ENCODE data around the gene ITGB6. TPM values are rescaled to one million over a fixed set of nuclear protein-coding genes. Genes with fewer than 3 reads are reported as not detected.

Gene ITGB6
- total and polyA plus RNA-seq, 5 experiments from 2014 or later = not detected

DNA sequence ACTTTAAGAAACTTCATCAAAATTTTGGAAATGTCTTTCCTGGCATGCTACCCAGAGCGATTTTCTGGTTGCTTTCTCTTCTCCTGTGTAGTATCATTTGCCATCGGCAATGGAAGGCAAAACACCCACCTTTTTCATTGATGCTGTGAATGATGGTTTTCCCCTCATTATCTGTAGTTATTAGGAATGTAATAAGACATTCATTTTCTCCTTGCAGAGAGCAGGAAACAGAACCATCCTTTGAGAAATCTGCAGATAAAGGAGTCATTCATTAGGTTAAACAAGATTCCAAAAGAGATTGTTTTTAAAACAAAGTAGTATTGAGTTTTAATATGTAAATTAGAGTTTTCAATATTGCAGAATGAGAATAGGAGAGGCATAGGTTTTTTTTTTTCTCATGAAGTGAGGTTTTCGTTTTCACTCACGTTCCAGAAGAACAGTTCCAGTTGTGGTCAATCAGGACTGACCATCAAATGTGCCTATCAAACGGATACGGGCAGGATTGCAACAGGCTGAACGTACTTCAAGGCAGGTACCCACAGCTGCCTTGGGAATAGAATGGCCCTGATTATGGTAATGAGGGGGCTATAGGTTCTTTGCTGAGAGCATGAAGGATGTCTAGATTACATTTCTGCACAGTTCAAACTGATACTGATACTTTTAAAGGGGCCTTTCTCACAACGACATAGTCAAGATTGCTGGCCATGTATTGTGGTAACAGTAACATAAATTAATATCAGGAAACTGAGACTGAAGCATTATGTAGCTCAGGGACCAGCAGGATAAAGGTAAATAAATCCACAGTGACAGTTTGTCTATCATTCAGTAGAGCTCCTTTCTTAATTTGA is 87.9 kb downstream of the ITGB6 start:
- ATAC-seq (no peak), DNase-seq (no peak)
- no peak overlapping the region for H3K27ac Mint-ChIP-seq
- H3K36me3 Mint-ChIP-seq = peaks cover 0 to 5% (median 0%) of the 10 kb centered on the region in 3 donors
- POLR2A ChIA-PET = no interaction called here
- no peak overlapping the region for H3K4me3 Mint-ChIP-seq
- no peaks in the 10 kb centered on the region for H3K4me1 Mint-ChIP-seq
- peaks cover 0 to 9% (median 7%) of the 10 kb centered on the region in 5 donors for H3K27me3 Mint-ChIP-seq
- H3K9me3 Mint-ChIP-seq = no peaks in the 10 kb centered on the region

DNA sequence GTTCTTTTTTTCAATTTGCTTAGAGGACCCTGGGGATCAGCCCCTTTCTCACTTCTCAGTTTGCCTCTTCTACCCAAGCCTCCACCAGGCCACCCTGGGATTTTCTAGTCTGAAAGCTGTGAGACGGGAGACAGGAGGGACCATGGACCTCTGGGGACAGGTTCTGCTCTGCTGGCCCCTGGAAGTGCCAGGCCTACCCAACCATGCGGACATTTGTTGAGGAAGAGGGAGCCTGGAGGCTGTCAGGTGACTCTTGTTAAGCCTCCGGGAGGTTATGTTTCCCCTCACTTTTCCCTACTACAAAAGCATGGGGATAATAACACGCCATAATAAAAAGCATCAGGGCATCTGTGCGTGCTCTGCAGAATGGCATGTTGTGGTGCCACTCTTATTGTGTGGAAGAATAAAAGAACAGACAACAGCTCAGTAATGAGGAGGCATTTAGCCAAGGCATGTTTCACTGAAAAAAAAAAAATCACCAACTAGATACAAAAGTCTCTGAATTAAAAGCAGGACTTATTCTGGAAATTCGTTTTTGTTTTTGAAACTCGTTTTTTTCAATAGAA is 89.3 kb downstream of the ITGB6 start:
- DNase-seq (no peak), ATAC-seq (no peak)
- no peak overlapping the region for H3K27ac Mint-ChIP-seq
- H3K4me3 Mint-ChIP-seq = no peak overlapping the region
- POLR2A ChIA-PET = no interaction called here
- H3K36me3 Mint-ChIP-seq = peaks cover 0 to 5% (median 0%) of the 10 kb centered on the region in 3 donors
- no peaks in the 10 kb centered on the region for H3K4me1 Mint-ChIP-seq
- peaks cover 0 to 9% (median 8%) of the 10 kb centered on the region in 5 donors for H3K27me3 Mint-ChIP-seq
- H3K9me3 Mint-ChIP-seq = no peaks in the 10 kb centered on the region

DNA sequence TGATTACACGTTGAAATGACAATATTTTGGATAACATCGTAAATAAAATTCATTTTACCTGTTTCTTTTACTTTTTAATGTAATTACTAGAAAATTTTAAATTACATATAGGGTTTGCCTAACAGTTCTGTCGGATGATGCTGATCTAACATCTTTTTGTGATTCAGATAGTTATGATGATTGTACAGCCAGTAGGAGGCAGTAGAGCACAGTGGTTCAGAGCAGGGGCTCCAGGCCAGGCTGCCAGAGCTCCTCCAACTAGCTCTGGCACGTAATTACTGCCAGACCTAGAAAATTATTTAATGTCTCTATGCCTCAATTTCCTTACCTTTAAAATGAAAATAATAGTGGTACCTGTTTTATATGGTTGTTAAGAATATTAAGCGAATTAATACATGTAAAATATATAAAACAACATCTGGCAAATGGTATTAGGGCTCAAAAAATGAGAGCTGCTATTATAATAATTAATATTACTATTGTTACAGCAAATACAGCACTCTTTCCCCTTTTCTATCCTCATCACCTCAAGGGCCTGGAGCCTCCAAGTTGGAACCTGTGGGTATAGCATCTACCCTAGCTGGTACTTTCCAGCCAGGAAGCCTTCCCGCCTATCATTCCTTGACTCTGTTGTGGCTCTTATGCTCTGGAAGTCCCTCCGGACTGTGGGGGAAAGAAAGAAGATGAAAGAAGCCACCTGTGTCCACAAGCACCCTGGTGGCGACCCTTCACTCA is 90.0 kb downstream of the ITGB6 start:
- Mint-ChIP-seq H3K4me3 (no peak overlapping the region), H3K27ac (no peak overlapping the region), H3K9me3 (no peaks in the 10 kb centered on the region), H3K36me3 (peaks cover 0 to 2% (median 0%) of the 10 kb centered on the region in 3 donors), H3K4me1 (no peaks in the 10 kb centered on the region), H3K27me3 (peaks cover 0 to 10% (median 7%) of the 10 kb centered on the region in 5 donors)
- peak; percentile 67 to 69 for ATAC-seq
- POLR2A ChIA-PET = no interaction called here
- DNase-seq = peak; percentile 19 to 75 (median 54)

DNA sequence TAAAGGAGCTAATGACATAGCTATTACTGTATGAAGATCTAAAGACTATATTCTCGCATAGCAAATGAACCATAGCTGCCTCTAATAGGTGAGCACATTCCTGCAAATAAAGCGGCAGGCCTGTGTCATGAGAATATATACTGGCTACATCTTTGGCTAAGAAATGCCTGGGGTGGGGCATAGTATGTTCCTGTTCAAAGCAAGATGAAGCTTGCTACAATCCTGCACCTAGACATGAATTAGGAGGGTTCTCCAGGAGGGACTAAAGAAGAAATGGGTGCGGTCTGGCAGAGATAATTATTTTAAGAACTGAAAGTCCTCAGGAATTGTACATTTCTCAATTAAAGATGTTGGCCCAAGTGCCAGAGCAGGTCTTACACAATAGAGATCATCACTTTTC is 90.8 kb downstream of the ITGB6 start:
- Mint-ChIP-seq H3K4me3 (no peak overlapping the region), H3K27me3 (peaks cover 0 to 10% (median 4%) of the 10 kb centered on the region in 5 donors), H3K27ac (no peak overlapping the region), H3K4me1 (no peaks in the 10 kb centered on the region), H3K36me3 (peaks cover 0 to 1% (median 0%) of the 10 kb centered on the region in 3 donors), H3K9me3 (no peaks in the 10 kb centered on the region)
- no peak for DNase-seq
- no peak for ATAC-seq
- POLR2A ChIA-PET = no interaction called here

DNA sequence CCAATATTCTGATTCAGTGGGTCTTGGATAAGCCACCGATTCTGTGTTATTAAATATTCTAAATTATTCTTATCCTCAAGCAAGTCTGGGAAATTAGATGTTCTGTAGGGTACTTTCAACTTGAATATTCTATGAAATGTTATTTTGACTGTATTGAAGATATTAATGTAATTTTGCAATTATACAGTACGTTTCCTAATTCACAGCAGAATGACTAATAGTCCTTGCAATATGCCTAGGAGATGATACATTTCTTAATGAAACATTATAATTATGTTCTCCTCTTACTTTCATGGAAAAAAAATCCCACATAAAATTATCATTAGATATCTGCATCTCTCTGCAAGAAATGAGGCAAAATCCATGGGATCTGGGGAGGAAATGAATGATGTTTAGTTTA is 91.4 kb downstream of the ITGB6 start:
- no peak for ATAC-seq
- H3K27me3 Mint-ChIP-seq = peaks cover 0 to 7% (median 3%) of the 10 kb centered on the region in 5 donors
- no peaks in the 10 kb centered on the region for H3K9me3 Mint-ChIP-seq
- no peaks in the 10 kb centered on the region for H3K36me3 Mint-ChIP-seq
- no peak overlapping the region for H3K4me3 Mint-ChIP-seq
- POLR2A ChIA-PET = no interaction called here
- DNase-seq = no peak
- no peaks in the 10 kb centered on the region for H3K4me1 Mint-ChIP-seq
- no peak overlapping the region for H3K27ac Mint-ChIP-seq

DNA sequence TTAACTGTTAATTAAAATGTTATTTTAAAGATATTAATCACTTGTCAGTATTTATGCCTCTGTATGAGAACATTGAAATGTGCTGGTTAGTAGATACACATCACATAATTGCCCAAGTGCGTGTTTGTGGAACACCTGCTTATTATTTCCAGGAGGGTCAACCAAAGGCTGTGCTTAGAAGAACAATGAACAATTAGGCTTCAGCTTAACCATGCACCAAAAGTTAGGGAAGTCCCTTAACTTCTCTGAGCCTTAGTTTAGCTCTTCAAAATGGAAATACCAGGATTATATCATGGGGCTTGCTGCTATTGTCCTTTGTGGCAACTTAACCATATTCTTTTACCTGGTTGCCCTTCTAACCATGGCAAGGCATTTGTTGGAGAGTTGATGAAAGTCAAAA is 94.7 kb downstream of the ITGB6 start:
- ATAC-seq (no peak), DNase-seq (no peak)
- no peak overlapping the region for H3K4me3 Mint-ChIP-seq
- H3K9me3 Mint-ChIP-seq = no peaks in the 10 kb centered on the region
- H3K27me3 Mint-ChIP-seq = peaks cover 0 to 4% (median 0%) of the 10 kb centered on the region in 5 donors
- POLR2A ChIA-PET = no interaction called here
- H3K4me1 Mint-ChIP-seq = no peaks in the 10 kb centered on the region
- H3K36me3 Mint-ChIP-seq = no peaks in the 10 kb centered on the region
- no peak overlapping the region for H3K27ac Mint-ChIP-seq

DNA sequence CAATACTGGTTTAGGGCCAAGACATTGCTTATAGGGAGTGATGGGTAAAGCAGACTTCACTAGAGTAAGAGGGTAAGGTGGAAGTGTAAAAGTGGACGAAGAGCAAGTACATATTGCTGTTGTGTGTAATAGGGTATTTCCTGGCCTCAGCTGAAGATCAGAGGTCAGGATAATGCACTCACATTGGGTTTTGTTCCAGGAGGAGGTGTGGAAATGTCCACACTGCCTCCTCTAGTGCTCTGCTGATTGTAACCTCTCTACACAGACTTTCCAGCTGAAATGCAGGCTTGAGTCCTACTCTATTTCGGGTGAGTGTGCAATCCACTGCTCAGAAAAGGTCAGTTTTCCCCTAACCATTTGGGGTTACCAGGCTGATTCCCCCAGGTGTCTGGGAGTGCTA is 96.0 kb downstream of the ITGB6 start:
- Mint-ChIP-seq H3K27ac (no peak overlapping the region), H3K4me3 (no peak overlapping the region), H3K36me3 (no peaks in the 10 kb centered on the region), H3K4me1 (no peaks in the 10 kb centered on the region), H3K27me3 (peaks cover 0 to 4% (median 0%) of the 10 kb centered on the region in 5 donors), H3K9me3 (no peaks in the 10 kb centered on the region)
- POLR2A ChIA-PET = no interaction called here
- DNase-seq (no peak), ATAC-seq (no peak)

DNA sequence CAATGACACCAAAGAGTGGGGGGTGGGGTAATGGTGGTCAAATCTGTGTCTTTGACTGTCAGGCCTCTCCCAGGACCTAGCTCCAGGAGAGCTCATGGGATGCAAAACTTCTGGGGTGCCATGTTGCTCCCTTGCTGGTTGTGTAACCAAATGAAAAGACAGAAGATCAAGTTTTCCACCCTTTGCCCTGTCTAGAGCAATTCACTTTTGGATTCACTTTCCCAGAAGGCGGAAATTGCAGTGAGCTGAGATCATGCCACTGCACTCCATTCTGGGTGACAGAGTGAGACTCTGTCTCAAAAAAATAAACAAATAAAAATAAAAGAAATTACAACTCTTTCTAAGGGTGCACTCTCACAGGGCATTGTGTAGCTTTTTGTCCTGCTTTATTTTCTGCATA is 102.7 kb downstream of the ITGB6 start:
- peaks cover 0 to 22% (median 14%) of the 10 kb centered on the region in 9 donors for H3K9me3 Mint-ChIP-seq
- no peak for DNase-seq
- no peak overlapping the region for H3K4me3 Mint-ChIP-seq
- H3K36me3 Mint-ChIP-seq = peaks cover 2 to 22% (median 7%) of the 10 kb centered on the region in 3 donors
- H3K27me3 Mint-ChIP-seq = peaks cover 0 to 12% (median 3%) of the 10 kb centered on the region in 5 donors
- POLR2A ChIA-PET = no interaction called here
- ATAC-seq = no peak
- H3K4me1 Mint-ChIP-seq = no peaks in the 10 kb centered on the region
- no peak overlapping the region for H3K27ac Mint-ChIP-seq

DNA sequence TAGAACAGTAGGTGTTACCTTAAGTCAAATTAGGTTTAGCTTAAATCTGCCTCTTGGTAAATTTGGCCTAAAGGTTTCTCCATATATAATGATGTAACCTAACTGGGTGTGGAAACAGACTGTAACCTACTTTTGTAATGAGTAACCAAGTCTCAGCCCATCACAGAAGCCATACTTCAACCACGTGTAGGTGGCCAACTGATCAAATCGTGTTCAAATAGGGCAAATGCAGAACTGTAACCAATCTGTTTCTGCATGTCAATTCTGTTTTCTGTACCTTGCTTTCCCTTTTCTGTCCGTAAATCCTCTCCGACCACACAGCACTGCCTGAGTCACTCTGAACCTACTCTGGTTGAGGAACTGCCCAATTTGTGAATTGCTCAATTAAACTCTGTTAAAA is 103.7 kb downstream of the ITGB6 start:
- H3K27ac Mint-ChIP-seq = no peak overlapping the region
- peaks cover 2 to 28% (median 9%) of the 10 kb centered on the region in 3 donors for H3K36me3 Mint-ChIP-seq
- POLR2A ChIA-PET = no interaction called here
- no peak overlapping the region for H3K4me3 Mint-ChIP-seq
- ATAC-seq (no peak), DNase-seq (no peak)
- H3K4me1 Mint-ChIP-seq = no peaks in the 10 kb centered on the region
- H3K9me3 Mint-ChIP-seq = peaks cover 4 to 30% (median 18%) of the 10 kb centered on the region in 9 donors
- H3K27me3 Mint-ChIP-seq = peaks cover 0 to 12% (median 5%) of the 10 kb centered on the region in 5 donors

DNA sequence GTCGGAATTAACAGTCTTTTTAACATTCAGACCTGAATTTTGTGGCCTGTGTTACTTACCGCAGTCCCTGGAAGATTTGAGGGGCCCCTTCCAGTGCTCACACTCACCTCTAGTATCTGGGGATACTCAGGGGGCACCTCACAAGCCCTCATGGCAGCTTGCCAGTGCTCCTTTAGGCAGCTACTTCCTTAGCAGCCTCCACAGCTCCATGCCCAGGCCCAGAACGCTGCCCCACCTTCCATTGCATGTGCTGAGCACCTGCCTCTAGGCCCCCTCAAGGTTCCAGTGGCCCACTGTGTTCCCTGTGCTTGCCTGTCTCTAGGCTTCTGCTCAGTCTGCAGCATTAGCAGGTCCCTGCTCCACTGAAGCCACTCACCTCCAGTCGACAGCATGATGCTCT is 107.6 kb downstream of the ITGB6 start:
- peaks cover 2 to 59% (median 20%) of the 10 kb centered on the region in 3 donors for H3K36me3 Mint-ChIP-seq
- no peak for ATAC-seq
- POLR2A ChIA-PET = no interaction called here

DNA sequence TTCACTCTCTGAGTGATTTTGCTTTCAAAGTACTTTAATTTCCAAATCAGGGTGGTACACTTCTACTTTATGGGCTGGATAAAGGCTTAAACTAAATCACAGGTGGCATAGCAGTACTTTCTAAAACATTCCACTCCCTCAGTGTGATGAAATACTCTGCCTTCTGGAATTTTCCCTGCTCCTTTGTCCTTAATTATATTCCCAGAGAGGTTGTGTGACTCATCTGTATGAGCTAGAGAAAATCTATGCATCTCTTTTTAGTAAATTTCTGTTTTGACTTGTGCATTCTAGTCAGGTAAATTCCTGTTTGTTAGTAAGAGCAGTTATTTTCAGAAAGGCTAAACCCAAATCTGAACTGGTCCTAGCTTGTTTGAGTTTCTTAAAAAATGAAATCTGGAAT is 108.7 kb downstream of the ITGB6 start:
- ATAC-seq = no peak
- no peak overlapping the region for H3K27ac Mint-ChIP-seq
- no peak overlapping the region for H3K4me3 Mint-ChIP-seq
- peaks cover 2 to 66% (median 24%) of the 10 kb centered on the region in 3 donors for H3K36me3 Mint-ChIP-seq
- peaks cover 18 to 79% (median 53%) of the 10 kb centered on the region in 9 donors for H3K9me3 Mint-ChIP-seq
- peaks cover 0 to 12% (median 7%) of the 10 kb centered on the region in 5 donors for H3K27me3 Mint-ChIP-seq
- no peaks in the 10 kb centered on the region for H3K4me1 Mint-ChIP-seq
- POLR2A ChIA-PET = no interaction called here
- DNase-seq = no peak

More for the DNA sequence above, 107.6 kb downstream of the ITGB6 start:
- H3K4me1 Mint-ChIP-seq = no peaks in the 10 kb centered on the region
- H3K27ac Mint-ChIP-seq = no peak overlapping the region
- H3K9me3 Mint-ChIP-seq = peaks cover 15 to 68% (median 47%) of the 10 kb centered on the region in 9 donors
- H3K4me3 Mint-ChIP-seq = no peak overlapping the region
- peaks cover 0 to 12% (median 7%) of the 10 kb centered on the region in 5 donors for H3K27me3 Mint-ChIP-seq
- DNase-seq = no peak

DNA sequence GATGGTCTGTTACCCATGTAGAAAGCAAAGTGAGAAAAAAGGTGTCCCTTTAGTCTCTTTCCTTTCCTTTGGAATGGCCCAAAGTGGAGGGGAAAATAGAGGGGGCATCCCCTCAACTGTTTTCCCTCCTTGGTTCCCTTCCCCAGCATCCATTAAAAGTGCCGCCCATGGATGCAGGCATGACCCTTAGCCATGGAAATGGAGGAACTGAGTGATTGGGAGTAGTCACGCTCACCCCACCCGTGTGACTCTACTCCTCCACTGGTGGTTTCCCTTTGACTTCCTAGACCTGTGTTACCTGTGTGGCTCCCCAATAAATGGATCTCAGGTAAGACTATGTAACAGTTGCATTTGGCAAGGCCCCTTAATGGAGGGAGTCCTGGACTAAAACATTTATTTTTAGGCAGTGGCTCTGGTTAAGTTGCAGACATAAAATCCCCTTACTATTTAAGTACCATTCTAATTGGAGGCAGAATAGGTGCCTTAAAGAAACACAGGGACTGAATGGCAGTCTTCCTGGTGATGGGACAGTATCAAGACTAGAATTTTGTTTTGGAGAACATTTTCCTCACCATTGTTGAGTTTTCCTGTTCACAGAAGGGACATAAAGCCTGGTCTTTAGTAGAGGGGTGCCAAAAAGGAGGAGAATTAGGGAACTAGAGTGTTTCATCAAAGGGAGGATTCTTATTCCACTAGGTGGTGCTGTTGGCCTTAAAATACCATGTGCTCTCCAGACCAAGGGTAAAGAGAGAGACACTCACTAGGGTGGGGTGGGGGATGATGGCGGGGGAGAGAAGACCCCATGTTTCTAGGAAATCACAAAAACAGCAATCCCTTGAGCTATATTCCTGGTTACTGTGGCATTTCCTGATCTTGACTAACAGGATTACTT is 112.0 kb downstream of the ITGB6 start:
- POLR2A ChIA-PET = no interaction called here
- Mint-ChIP-seq H3K36me3 (peaks cover 0 to 66% (median 28%) of the 10 kb centered on the region in 3 donors), H3K9me3 (peaks cover 10 to 96% (median 53%) of the 10 kb centered on the region in 9 donors), H3K27ac (no peak overlapping the region), H3K4me1 (no peaks in the 10 kb centered on the region), H3K4me3 (no peak overlapping the region), H3K27me3 (peaks cover 0 to 5% (median 1%) of the 10 kb centered on the region in 5 donors)
- DNase-seq = no peak
- no peak for ATAC-seq

All from naive thymus-derived CD8-positive, alpha-beta T cell (primary cell).